A673 (cell line): ENCODE results near the gene QRICH2. TPM values are rescaled to one million over a fixed set of nuclear protein-coding genes. Genes with fewer than 3 reads are reported as not detected.

Source experiments
- BruUV-seq: library from RNA; stranded (reverse); fragments of 400-500 nt; replicated peaks from 2 replicates; lab custom pipeline; 2021; lab: Mats Ljungman, UMichigan
- CTCF ChIA-PET: fragments of 300-600 bp; sonication (Branson Sonifier 250); formaldehyde crosslinking; loops from one replicate; lab custom pipeline; 2022; ENCODE audit warnings: antibody characterized with exemption; lab: Charles Lee
- POLR2A ChIA-PET: fragments of 300-600 bp; sonication (Branson Sonifier 250); formaldehyde crosslinking; loops from one replicate; lab custom pipeline; 2022; ENCODE audit warnings: antibody characterized with exemption; ENCODE audit not compliant: low non-redundant PET; lab: Charles Lee
- DNase-seq: peaks from one replicate; pipeline ENCODE4 v3.0.0-alpha.2; 2015; ENCODE audit warnings: low spot score
- H3K27ac ChIP-seq: fragments of 200-600 bp; sonication (generic); 2 replicates; pipeline ENCODE4 v1.5.1; 2016; ENCODE audit warnings: mixed run types, low read depth, mild to moderate bottlenecking, mixed read lengths, antibody characterized with exemption, low read length; ENCODE audit not compliant: poor library complexity, severe bottlenecking
- H3K27me3 ChIP-seq: fragments of 200-600 bp; sonication (generic); replicated peaks from 2 replicates; pipeline ENCODE4 v1.6.1; 2017; ENCODE audit warnings: mixed run types, low read depth, mild to moderate bottlenecking, mixed read lengths, antibody characterized with exemption, low read length; ENCODE audit not compliant: insufficient read depth, poor library complexity
- H3K36me3 ChIP-seq: fragments of 200-600 bp; sonication (generic); 2 replicates; pipeline ENCODE4 v1.6.1; 2016; ENCODE audit warnings: mixed run types, mild to moderate bottlenecking, mixed read lengths, antibody characterized with exemption, low read length; ENCODE audit not compliant: insufficient read depth, poor library complexity, severe bottlenecking
- H3K4me1 ChIP-seq: fragments of 200-600 bp; sonication (generic); 2 replicates; pipeline ENCODE4 v1.6.1; 2017; ENCODE audit warnings: mixed run types, mild to moderate bottlenecking, mixed read lengths, antibody characterized with exemption, low read length; ENCODE audit not compliant: insufficient read depth, poor library complexity, severe bottlenecking
- H3K4me3 ChIP-seq: fragments of 200-600 bp; sonication (generic); 2 replicates; pipeline ENCODE4 v1.5.1; 2016; ENCODE audit warnings: low read depth, mixed run types, mild to moderate bottlenecking, mixed read lengths, low read length; ENCODE audit not compliant: poor library complexity, severe bottlenecking
- H3K9me3 ChIP-seq: fragments of 200-600 bp; sonication (generic); 2 replicates; pipeline ENCODE4 v1.6.1; 2016; ENCODE audit warnings: mixed run types, low read depth, mild to moderate bottlenecking, mixed read lengths, antibody characterized with exemption, low read length; ENCODE audit not compliant: poor library complexity, severe bottlenecking
- EZH2 ChIP-seq: fragments of 200-600 bp; sonication (generic); IDR thresholded peaks from 2 replicates; pipeline ENCODE4 v1.6.1; 2017; ENCODE audit warnings: borderline replicate concordance, low read depth, mild to moderate bottlenecking, mixed read lengths, antibody characterized with exemption, low read length; ENCODE audit not compliant: poor library complexity, severe bottlenecking
- intact Hi-C: fragments of 100-400 bp; cut with micrococcal nuclease; formaldehyde crosslinking; loops from one replicate; pipeline ENCODE4 v1.10.0; 2022; ENCODE audit not compliant: unreplicated experiment
- total RNA-seq: library from RNA; stranded (reverse); gene quantifications from 2 replicates; pipeline ENCODE4 v1.2.3, GENCODE V29; 2021
- TF ChIP-seq, protein P1 (sequence below): fragments of 300-800, 200-600 bp; sonication (generic); conservative IDR thresholded peaks from 2 replicates; pipeline ENCODE4 v1.5.1; 2017; ENCODE audit warnings: low read depth, mild to moderate bottlenecking, antibody characterized with exemption, low read length, moderate library complexity, mixed read lengths

QRICH2 gene
- total RNA-seq, 1 experiment from 2014 or later, result 4.3 TPM

DNA sequence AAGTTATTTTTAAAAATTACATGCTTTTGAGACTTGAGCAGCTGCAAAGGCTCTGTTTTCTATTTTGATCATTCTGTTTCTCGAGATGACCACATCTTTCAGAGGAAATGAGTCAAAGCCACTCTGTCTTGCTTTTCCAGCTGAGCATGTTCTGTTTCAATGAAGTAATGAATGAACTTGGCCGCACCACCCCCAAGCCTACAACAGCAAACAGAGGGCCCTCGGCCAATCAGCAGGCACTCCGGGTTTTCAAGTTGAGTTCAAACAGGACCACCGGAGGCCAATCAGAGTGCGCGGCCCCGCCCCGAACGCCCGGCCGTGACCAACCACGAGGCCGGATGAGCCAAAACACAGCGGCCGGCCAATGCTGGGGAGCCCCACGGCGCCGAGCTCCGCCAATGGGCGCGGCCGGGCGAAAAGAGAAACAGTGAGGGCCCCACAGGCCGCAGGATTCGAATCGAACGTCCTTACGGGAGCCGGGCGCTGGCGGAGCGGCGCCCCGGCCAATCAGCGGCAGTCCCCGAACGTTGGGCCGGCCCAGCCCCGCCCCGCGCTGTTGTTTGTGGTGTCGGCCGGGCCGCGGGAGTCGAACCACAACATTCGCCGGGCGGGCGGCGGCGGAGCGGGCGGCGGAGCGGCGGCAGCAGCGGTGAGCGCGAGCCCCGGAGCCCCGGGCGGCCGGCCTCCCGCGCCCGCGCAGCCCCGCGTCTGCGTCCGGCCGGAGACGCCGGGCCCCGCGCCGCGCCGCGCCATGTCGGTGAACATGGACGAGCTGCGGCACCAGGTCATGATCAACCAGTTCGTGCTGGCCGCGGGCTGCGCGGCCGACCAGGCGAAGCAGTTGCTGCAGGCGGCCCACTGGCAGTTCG, 43.1 kb downstream of the QRICH2 start, which contains the start of gene UBALD2:
UBALD2 (plus strand) TSS at position 594 of the 869 bp plus-strand sequence; CDS start at position 752, 158 bp downstream.
- peak; percentile 100 for DNase-seq
- Histone ChIP-seq H3K27me3 (no peaks in the 10 kb centered on the region), H3K9me3 (no peaks in the 10 kb centered on the region), H3K36me3 (peaks cover 4% of the 10 kb centered on the region), H3K4me1 (peaks cover 31% of the 10 kb centered on the region), H3K27ac (peak within 1 kb of the TSS; percentile 66), H3K4me3 (peak within 1 kb of the TSS; percentile 99)
- intact Hi-C loops, result no loop called here
- ChIA-PET CTCF (interaction anchor here (1.3 kb wide), 1 partner anchor 15 kb away, joined by 6 read pairs; no protein-coding TSS in a partner anchor), POLR2A (interaction anchor here (0.6 to 1.0 kb wide), 2 partner anchors 13 to 26 kb away, joined by 3 to 5 read pairs; no protein-coding TSS in a partner anchor)
- BruUV-seq, result no TSS peak
- TF ChIP-seq, protein P1, sequence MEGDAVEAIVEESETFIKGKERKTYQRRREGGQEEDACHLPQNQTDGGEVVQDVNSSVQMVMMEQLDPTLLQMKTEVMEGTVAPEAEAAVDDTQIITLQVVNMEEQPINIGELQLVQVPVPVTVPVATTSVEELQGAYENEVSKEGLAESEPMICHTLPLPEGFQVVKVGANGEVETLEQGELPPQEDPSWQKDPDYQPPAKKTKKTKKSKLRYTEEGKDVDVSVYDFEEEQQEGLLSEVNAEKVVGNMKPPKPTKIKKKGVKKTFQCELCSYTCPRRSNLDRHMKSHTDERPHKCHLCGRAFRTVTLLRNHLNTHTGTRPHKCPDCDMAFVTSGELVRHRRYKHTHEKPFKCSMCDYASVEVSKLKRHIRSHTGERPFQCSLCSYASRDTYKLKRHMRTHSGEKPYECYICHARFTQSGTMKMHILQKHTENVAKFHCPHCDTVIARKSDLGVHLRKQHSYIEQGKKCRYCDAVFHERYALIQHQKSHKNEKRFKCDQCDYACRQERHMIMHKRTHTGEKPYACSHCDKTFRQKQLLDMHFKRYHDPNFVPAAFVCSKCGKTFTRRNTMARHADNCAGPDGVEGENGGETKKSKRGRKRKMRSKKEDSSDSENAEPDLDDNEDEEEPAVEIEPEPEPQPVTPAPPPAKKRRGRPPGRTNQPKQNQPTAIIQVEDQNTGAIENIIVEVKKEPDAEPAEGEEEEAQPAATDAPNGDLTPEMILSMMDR, result no peak
- TF ChIP-seq EZH2, result no peak

DNA sequence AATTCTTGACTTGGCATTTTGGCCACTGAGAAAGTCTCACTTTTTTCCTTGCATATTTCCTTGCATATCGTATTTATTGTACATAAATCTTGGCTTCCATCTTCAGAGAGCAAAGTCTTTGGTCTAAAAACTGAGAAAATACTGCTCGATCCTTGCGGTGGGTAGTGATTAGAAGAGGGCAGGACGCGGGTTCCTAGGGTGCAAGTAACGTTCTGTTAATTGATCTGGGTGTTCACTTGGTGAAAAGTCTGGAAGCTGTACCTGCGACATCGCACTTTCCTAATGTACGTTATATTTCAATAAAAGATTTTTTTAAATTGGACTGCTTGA, 43.7 kb downstream of the QRICH2 start:
- DNase-seq, result no peak
- Histone ChIP-seq H3K36me3 (peaks cover 4% of the 10 kb centered on the region), H3K27ac (peak overlapping the region; percentile 66), H3K9me3 (no peaks in the 10 kb centered on the region), H3K4me3 (peak overlapping the region; percentile 36), H3K27me3 (no peaks in the 10 kb centered on the region), H3K4me1 (peaks cover 31% of the 10 kb centered on the region)
- POLR2A ChIA-PET, result interaction anchor here (0.6 to 1.0 kb wide), 2 partner anchors 13 to 26 kb away, joined by 3 to 5 read pairs; no protein-coding TSS in a partner anchor
- intact Hi-C loops, result no loop called here
- BruUV-seq, result TSS peak; percentile 84
- CTCF ChIA-PET, result interaction anchor here (1.3 kb wide), 1 partner anchor 15 kb away, joined by 6 read pairs; no protein-coding TSS in a partner anchor
- TF ChIP-seq, protein P1, result no peak
- no peak for TF ChIP-seq EZH2

DNA sequence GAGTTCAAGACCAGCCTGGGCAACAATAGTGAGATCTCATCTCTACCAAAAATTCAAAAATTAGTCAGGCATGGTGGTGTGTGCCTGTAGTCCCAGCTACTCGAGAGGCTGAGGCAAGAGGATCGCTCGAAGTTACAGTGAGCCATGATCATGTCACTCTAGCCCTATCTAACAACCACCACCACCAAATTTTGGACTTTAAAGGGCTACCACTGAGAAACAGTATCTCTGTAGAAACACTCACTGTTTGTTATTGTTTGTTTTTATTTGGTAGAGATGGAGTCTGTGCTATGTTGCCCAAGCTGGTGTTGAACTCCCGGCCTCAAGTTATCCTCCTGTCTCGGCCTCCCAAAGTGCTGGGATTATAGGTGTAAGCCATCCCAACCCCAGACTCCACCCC, 44.2 kb downstream of the QRICH2 start:
- Histone ChIP-seq H3K9me3 (no peaks in the 10 kb centered on the region), H3K27ac (peak overlapping the region; percentile 66), H3K4me1 (peaks cover 26% of the 10 kb centered on the region), H3K4me3 (peak overlapping the region; percentile 36), H3K27me3 (no peaks in the 10 kb centered on the region), H3K36me3 (peaks cover 4% of the 10 kb centered on the region)
- CTCF ChIA-PET, result interaction anchor here (1.3 kb wide), 1 partner anchor 16 kb away, joined by 6 read pairs; no protein-coding TSS in a partner anchor
- TF ChIP-seq, protein P1, result no peak
- no peak for TF ChIP-seq EZH2
- POLR2A ChIA-PET, result interaction anchor here (1.0 kb wide), 1 partner anchor 25 kb away, joined by 5 read pairs; no protein-coding TSS in a partner anchor
- no peak for DNase-seq
- BruUV-seq, result no TSS peak
- intact Hi-C loops, result no loop called here
